Ishikawa (cell line): ENCODE results near the gene SLC6A1.

Experiments
- CREB1 ChIP-seq: IDR thresholded peaks from 2 replicates; pipeline ENCODE4 v1.6.1; 2012; ENCODE audit warnings: low read depth
- EP300 ChIP-seq: IDR thresholded peaks from 2 replicates; pipeline ENCODE4 v1.6.1; 2012; ENCODE audit warnings: borderline replicate concordance
- TCF12 ChIP-seq: IDR thresholded peaks from 2 replicates; pipeline ENCODE4 v1.6.1; 2012; ENCODE audit warnings: low read depth
- ZBTB7A ChIP-seq: IDR thresholded peaks from 2 replicates; pipeline ENCODE4 v1.6.1; 2012; ENCODE audit warnings: low read depth

GRCh38 chr3:11035757-11036505, 43.4 kb downstream of the SLC6A1 start:
- TF ChIP-seq EP300 (no peak), CREB1 (no peak), ZBTB7A (no peak), TCF12 (no peak)
